OCI-LY3 (cell line): ENCODE measurements around the gene THBS2.
A peak's percentile ranks its signal among the peaks of the same experiment; 100 is the strongest.

Experiments
- H2AFZ ChIP-seq: fragments of 200-600, 300-600 bp; shearing (Covaris generic); 2 replicates; pipeline ENCODE4 v1.6.0; 2014; ENCODE audit warnings: antibody characterized with exemption, low read depth, low read length
- H3K27ac ChIP-seq: fragments of 200-600, 300-600 bp; sonication (generic); 2 replicates; pipeline ENCODE4 v1.5.1; 2014; ENCODE audit warnings: mild to moderate bottlenecking, low read length, moderate library complexity, mixed read lengths
- H3K27me3 ChIP-seq: fragments of 200-600, 300-600 bp; sonication (generic); 2 replicates; pipeline ENCODE4 v1.6.1; 2014; ENCODE audit warnings: low read depth, low read length, mixed read lengths
- H3K36me3 ChIP-seq: fragments of 200-600, 300-600 bp; sonication (generic); replicated peaks from 2 replicates; pipeline ENCODE3; 2014; ENCODE audit warnings: low read depth, low read length, mixed read lengths
- H3K4me1 ChIP-seq: fragments of 300-600, 200-600 bp; sonication (generic); 2 replicates; pipeline ENCODE4 v1.6.1; 2014; ENCODE audit warnings: low read length, mixed read lengths
- H3K4me2 ChIP-seq: fragments of 200-600, 300-600 bp; sonication (generic); 2 replicates; pipeline ENCODE4 v1.6.1; 2014; ENCODE audit warnings: low read length, mixed read lengths
- H3K4me3 ChIP-seq: fragments of 300-600, 200-600 bp; sonication (generic); 2 replicates; pipeline ENCODE4 v1.5.1; 2014; ENCODE audit warnings: antibody characterized with exemption, mild to moderate bottlenecking, low read length, moderate library complexity
- H3K79me2 ChIP-seq: fragments of 300-600, 200-600 bp; shearing (Covaris generic); 2 replicates; pipeline ENCODE4 v1.6.1; 2014; ENCODE audit warnings: mild to moderate bottlenecking, low read length, mixed read lengths
- H3K9ac ChIP-seq: fragments of 300-600, 200-600 bp; shearing (Covaris generic); 2 replicates; pipeline ENCODE4 v1.6.0; 2014; ENCODE audit warnings: mild to moderate bottlenecking, low read length, moderate library complexity
- H3K9me3 ChIP-seq: fragments of 200-600, 300-600 bp; shearing (Covaris generic); 2 replicates; pipeline ENCODE4 v1.6.1; 2014; ENCODE audit warnings: low read length, mixed read lengths; ENCODE audit not compliant: insufficient read depth
- H4K20me1 ChIP-seq: fragments of 200-600, 300-600 bp; sonication (generic); 2 replicates; pipeline ENCODE4 v1.6.1; 2016; ENCODE audit warnings: low read length, mixed read lengths; ENCODE audit not compliant: insufficient read depth
- CTCF ChIP-seq: fragments of 200-600, 300-600 bp; sonication (generic); IDR thresholded peaks from 2 replicates; pipeline ENCODE4 v1.5.1; 2014; ENCODE audit warnings: antibody characterized with exemption, low read length, low read depth
- EZH2phosphoT487 ChIP-seq: fragments of 200-600 bp; shearing (Covaris generic); IDR thresholded peaks from 2 replicates; pipeline ENCODE4 v1.6.1; 2018; ENCODE audit warnings: antibody characterized with exemption, mixed run types, low read depth

THBS2 gene

DNA sequence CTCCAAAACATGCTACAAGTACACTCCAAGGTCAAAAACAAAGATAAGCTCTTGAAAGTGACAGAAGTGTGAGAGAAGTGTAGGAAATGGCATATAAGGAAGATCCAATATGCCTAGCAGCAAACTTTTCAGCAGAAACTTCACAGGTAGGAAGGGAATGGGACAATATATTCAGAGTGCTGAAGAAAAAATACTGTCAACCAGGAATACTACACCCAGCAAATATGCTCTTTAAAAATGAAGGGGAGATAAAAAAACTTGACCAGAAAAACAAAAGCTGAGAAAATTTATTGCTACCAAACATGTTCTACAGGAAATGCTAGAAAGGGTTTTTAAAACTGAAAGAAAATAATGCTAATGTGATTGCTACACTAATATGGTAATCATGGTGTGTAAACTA is 46.2 kb downstream of the THBS2 start:
- Histone ChIP-seq H3K9ac (no peak overlapping the region), H3K36me3 (no peaks in the 10 kb centered on the region), H4K20me1 (no peaks in the 10 kb centered on the region), H3K27ac (no peak overlapping the region), H3K9me3 (0 out of 2 replicates have a peak, but pooled peaks cover 5% of the 10 kb centered on the region), H3K4me1 (peaks cover 22% of the 10 kb centered on the region), H3K79me2 (no peaks in the 10 kb centered on the region), H3K27me3 (no peaks in the 10 kb centered on the region), H3K4me2 (no peak overlapping the region), H3K4me3 (no peak overlapping the region), H2AFZ (no peak overlapping the region)
- TF ChIP-seq CTCF (no peak), EZH2phosphoT487 (no peak)

GRCh38 chr6:169205176-169206160 is 48.2 kb downstream of the THBS2 start:
- TF ChIP-seq CTCF (no peak), EZH2phosphoT487 (no peak)
- H3K27me3 ChIP-seq, result no peaks in the 10 kb centered on the region
- H3K27ac ChIP-seq, result no peak overlapping the region

GRCh38 chr6:169204167-169204566 is 49.5 kb downstream of the THBS2 start:
- Histone ChIP-seq H3K27ac (no peak overlapping the region; the same call in 1 of the 2 replicates), H3K27me3 (no peaks in the 10 kb centered on the region), H3K4me1 (peaks cover 19% of the 10 kb centered on the region), H3K9me3 (0 out of 2 replicates have a peak, but pooled peaks cover 5% of the 10 kb centered on the region), H2AFZ (no peak overlapping the region), H3K79me2 (no peaks in the 10 kb centered on the region), H3K36me3 (no peaks in the 10 kb centered on the region), H3K4me2 (peak overlapping the region; percentile 3; the same call in 1 of the 2 replicates), H3K9ac (no peak overlapping the region), H4K20me1 (no peaks in the 10 kb centered on the region), H3K4me3 (no peak overlapping the region)
- no peak for TF ChIP-seq EZH2phosphoT487
- no peak for TF ChIP-seq CTCF

More at GRCh38 chr6:169205176-169206160, 48.2 kb downstream of the THBS2 start:
- Histone ChIP-seq H3K4me1 (peaks cover 19% of the 10 kb centered on the region), H2AFZ (no peak overlapping the region), H3K79me2 (no peaks in the 10 kb centered on the region), H3K4me3 (no peak overlapping the region), H3K36me3 (no peaks in the 10 kb centered on the region), H3K9me3 (0 out of 2 replicates have a peak, but pooled peaks cover 5% of the 10 kb centered on the region), H4K20me1 (no peaks in the 10 kb centered on the region), H3K4me2 (no peak overlapping the region), H3K9ac (no peak overlapping the region)

DNA sequence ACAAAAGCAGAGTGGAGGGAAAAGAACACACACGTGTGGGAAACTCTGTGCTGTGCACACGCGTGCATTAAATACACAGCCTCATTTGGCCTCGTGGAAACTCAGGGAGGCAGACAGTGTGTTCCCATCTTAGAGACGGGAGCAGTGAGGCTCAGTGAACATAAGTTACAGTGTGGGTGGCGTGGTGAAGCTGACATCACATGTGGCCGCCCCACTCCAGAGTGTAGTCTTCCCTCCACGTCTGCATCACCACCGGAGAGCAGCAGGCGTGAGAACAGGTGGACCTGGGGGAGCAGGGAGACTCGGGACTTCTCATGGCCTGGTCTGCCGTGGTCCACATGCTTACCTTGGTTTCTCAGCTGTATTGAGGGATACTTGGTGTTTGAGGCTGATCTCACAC is 51.7 kb downstream of the THBS2 start:
- 0 out of 2 replicates have a peak, but pooled peaks cover 5% of the 10 kb centered on the region for H3K9me3 ChIP-seq
- no peaks in the 10 kb centered on the region for H3K36me3 ChIP-seq
- peaks cover 19% of the 10 kb centered on the region for H3K4me1 ChIP-seq
- H3K4me3 ChIP-seq, result no peak overlapping the region
- no peaks in the 10 kb centered on the region for H4K20me1 ChIP-seq
- TF ChIP-seq EZH2phosphoT487 (no peak), CTCF (no peak)
- H3K27ac ChIP-seq, result no peak overlapping the region
- no peak overlapping the region for H3K9ac ChIP-seq
- H3K4me2 ChIP-seq, result no peak overlapping the region
- no peaks in the 10 kb centered on the region for H3K27me3 ChIP-seq
- H2AFZ ChIP-seq, result no peak overlapping the region
- no peaks in the 10 kb centered on the region for H3K79me2 ChIP-seq
